GM15510 (cell line): ENCODE results near the gene ATP5F1E.

Source experiments
- POLR2A ChIP-seq: IDR thresholded peaks from 3 replicates; pipeline ENCODE4 v1.6.1; 2011; ENCODE audit warnings: borderline replicate concordance; ENCODE audit not compliant: insufficient read length; ENCODE audit errors: extremely low read depth

Gene ATP5F1E

DNA sequence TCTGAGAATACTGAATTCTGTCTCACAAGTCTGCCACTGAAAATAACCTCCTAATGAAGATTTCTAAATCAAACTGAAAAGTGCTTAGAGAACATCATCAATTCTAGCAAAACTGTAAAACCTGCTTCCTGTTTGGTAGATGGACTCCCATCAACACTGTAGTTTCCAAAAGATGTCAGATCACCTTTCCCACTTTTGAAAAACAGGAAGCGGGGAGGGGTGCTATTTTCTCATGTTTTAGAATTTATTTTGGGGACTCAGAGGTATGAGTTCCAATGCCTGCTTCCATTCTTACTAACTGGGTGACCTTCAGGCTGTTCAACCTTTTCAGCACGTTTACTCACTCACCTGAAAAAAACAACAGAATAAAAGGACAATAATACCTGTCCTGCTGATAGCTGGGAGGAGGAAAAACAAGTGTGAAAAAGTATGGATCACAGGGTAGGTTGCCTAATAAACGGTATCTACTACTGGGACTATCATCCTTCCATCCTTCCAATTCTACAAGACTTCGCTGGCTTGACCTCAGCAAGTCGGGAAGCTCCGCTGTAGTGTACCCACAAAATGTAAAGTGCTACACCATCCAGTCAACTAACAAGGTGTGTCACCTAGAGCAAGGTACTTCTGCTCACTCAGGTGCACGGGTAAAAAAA is 1.1 kb downstream of the ATP5F1E start:
- TF ChIP-seq POLR2A = no peak

GRCh38 chr20:59028812-59029211 is 3.3 kb downstream of the ATP5F1E start:
- TF ChIP-seq POLR2A = no peak

DNA sequence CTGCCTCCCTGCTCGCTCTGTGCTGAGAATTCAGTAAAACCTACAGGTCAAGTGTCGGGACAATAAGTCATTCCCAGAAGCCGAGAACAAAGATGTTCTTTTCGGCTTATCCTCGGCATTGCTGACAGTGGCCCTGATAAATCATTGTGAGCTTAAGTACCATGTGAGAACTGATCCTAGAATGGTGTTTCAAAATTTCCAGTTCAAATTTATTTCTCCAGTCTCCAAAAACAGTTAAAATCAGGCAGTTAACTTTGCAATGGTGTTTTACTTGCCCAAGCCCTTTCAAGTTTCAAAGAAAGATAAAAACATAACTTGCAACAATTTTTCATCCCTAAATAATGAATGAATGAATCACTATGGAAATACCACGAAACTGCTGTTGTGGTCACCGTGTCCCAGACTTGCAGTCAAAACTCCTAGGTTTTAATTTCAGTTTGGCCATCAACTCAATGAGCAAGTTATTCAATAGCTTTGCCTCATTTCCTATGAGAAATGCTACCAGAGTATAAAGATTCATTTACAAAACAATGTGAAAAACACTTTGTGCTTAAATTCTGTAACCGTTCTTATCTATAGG is 4.3 kb downstream of the ATP5F1E start:
- TF ChIP-seq POLR2A = no peak

GRCh38 chr20:59026904-59027740 is 5.0 kb downstream of the ATP5F1E start:
- no peak for TF ChIP-seq POLR2A

DNA sequence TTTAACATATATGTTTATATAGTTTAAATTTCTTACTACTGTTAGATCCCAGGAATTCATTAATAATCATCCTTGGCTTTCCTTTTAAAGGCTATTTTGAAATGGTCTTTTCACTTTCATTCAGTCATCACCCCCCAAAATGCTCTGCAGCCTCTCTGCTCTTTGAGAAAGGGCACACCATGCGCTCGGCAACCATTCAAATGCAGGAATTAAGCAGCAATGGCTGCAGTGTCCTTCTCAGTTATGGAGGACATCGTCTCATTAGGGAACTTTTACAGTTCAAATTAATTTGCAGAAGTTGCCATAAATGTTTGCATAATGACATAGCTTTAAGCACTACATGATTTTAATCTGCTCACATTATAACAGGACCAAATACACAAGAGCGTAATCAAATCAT is 6.6 kb downstream of the ATP5F1E start:
- no peak for TF ChIP-seq POLR2A

GRCh38 chr20:59025086-59025485 is 7.0 kb downstream of the ATP5F1E start:
- TF ChIP-seq POLR2A = no peak

GRCh38 chr20:59024111-59024530 is 8.0 kb downstream of the ATP5F1E start:
- no peak for TF ChIP-seq POLR2A

DNA sequence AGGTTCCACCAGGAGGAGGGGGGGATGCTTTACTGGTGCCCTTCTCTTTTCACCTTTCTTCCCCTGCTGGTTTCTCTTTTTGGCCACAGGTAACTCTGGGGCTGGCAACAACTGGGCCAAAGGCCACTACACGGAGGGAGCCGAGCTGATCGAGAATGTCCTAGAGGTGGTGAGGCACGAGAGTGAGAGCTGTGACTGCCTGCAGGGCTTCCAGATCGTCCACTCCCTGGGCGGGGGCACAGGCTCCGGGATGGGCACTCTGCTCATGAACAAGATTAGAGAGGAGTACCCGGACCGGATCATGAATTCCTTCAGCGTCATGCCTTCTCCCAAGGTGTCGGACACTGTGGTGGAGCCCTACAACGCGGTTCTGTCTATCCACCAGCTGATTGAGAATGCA is 8.5 kb downstream of the ATP5F1E start:
- TF ChIP-seq POLR2A = no peak

- no peak for TF ChIP-seq POLR2A
Observed at GRCh38 chr20:59022754-59023153, 9.4 kb downstream of the ATP5F1E start.

- no peak for TF ChIP-seq POLR2A
Observed at GRCh38 chr20:59020938-59021551, 11.1 kb downstream of the ATP5F1E start.

GRCh38 chr20:59019217-59019616 is 12.9 kb downstream of the ATP5F1E start, which contains the start of gene TUBB1:
TSS of gene TUBB1 (plus strand) at chr20:59019429. CDS start at chr20:59019523, 94 bp downstream.
- TF ChIP-seq POLR2A = no peak

DNA sequence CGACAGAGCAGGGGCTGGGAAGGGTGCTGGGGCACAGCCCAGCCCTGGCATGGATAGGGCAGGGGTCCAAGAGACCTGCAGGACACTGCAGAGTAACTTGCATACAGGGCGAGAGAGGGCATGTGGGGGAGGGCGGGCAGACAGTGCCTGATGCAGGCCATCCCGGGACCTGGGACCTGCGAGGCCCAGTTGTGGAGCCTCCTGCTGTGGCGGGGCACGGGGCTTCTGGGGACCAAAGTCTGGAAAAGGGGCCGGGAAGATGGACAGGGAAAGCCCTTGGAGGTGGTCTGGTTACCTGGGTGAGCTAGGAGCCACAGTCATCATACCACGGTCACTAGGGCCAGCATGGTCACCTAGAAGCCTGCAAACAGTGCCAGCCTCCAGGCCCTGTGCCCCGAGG is 13.3 kb downstream of the ATP5F1E start:
- no peak for TF ChIP-seq POLR2A

- no peak for TF ChIP-seq POLR2A
Observed at GRCh38 chr20:59017493-59018231, 14.5 kb downstream of the ATP5F1E start.

DNA sequence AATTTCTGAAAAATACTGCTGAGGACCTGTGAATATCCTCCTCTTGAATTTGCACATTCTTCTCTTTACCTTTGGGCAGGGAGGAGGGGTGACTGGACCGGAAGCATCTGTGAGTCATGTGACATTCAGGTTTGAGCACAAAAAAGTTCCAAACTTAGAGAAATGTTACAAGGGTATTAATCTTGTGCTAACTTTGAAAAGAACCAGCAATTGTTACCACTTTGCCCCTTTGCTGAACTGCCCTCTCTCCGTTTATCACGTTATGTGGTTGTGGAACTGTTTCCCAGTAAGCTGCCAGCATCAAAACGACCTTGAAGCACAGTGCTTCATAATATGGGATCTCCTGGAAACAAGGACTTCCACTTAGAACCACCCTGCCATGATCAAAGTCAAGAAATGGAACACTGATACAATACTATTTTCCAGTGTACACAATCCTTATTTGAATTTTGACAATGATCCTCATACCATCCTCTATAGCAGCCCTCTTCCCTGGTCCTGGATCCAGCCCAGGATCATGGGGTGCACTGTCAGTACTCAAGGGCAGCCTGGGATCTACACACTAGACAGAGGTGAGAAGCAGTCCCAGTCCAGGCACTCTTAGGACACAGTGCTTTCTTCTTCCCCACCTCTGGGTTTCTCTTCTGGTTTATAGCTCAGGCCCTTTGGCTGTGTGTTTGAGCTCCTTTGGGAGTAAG is 15.2 kb downstream of the ATP5F1E start:
- TF ChIP-seq POLR2A = no peak
